Transverse colon (tissue), 4 donors: ENCODE measurements around the gene INSYN2B. TPM values are rescaled to one million over a fixed set of nuclear protein-coding genes. Genes with fewer than 3 reads are reported as not detected.

Source experiments
- DNase-seq: peaks from one replicate; pipeline ENCODE4 v3.0.0-alpha.2; 2019
- H3K27ac ChIP-seq, 4 donors: fragments of 200-600 bp; sonication (generic); 2 replicates each; pipeline ENCODE4 v1.5.1; 2016 to 2018; ENCODE audit warnings: inconsistent platforms in 4 of 4
- H3K27me3 ChIP-seq: fragments of 200-600 bp; sonication (generic); 2 replicates; pipeline ENCODE4 v1.5.1; 2017; ENCODE audit warnings: inconsistent platforms
- H3K36me3 ChIP-seq, 4 donors: fragments of 200-600 bp; sonication (generic); 2 replicates each; pipeline ENCODE4 v1.5.1; 2017 to 2019; ENCODE audit warnings: inconsistent platforms in 4 of 4
- H3K4me1 ChIP-seq, 4 donors: fragments of 200-600 bp; sonication (generic); 2 replicates each; pipeline ENCODE4 v1.5.1; 2017 to 2020; ENCODE audit warnings: inconsistent platforms in 4 of 4
- H3K4me3 ChIP-seq, 4 donors: fragments of 200-600 bp; sonication (generic); 1 replicate in 1 of 4; 2 replicates in 3 of 4; pipeline versions ENCODE4 v1.5.1 to v1.6.1; 2017 to 2019; ENCODE audit warnings: inconsistent platforms in 4 of 4
- H3K9me3 ChIP-seq, 2 donors: fragments of 200-600 bp; sonication (generic); 2 replicates each; pipeline ENCODE4 v1.5.1; 2017 to 2019; ENCODE audit warnings: inconsistent platforms in 2 of 2
- CTCF ChIP-seq, 5 experiments: fragments of 200-600 bp in 3 of 5; fragments of 450-650 bp in 2 of 5; sonication (generic) in 3 of 5; IDR thresholded peaks; 1 replicate in 2 of 5; 2 replicates in 3 of 5; pipeline ENCODE4 v1.5.1; 2016 to 2017; ENCODE audit warnings: antibody characterized with exemption in 5 of 5, inconsistent platforms in 3 of 5, mild to moderate bottlenecking in 2 of 5, moderate library complexity in 1 of 5
- EP300 ChIP-seq: sonication (generic); formaldehyde crosslinking; IDR thresholded peaks from one replicate; pipeline ENCODE4 v1.6.1; 2017; ENCODE audit warnings: antibody characterized with exemption, low read depth
- POLR2A ChIP-seq: fragments of 450-650 bp; IDR thresholded peaks from one replicate; pipeline ENCODE4 v1.6.1; 2016; ENCODE audit warnings: antibody characterized with exemption, mild to moderate bottlenecking, moderate library complexity
- POLR2AphosphoS5 ChIP-seq, 3 donors: sonication (generic); formaldehyde crosslinking; IDR thresholded peaks; one replicate each; pipeline ENCODE4 v1.6.1; 2016; ENCODE audit warnings: antibody characterized with exemption in 3 of 3
- WGBS, 2 donors: methylation state at CpG; one replicate each; pipeline ENCODE4 v1.1.5; 2018; ENCODE audit warnings: low coverage in 1 of 2; 5-methylcytosine and 5-hydroxymethylcytosine counted together
- in situ Hi-C, 4 donors: fragments of 200-750 bp; cut with MboI; loops; one replicate each; pipeline versions ENCODE4 v1.15.0 to v1.15.1; 2017; ENCODE audit warnings: low sequenced_read_pairs in 3 of 4, low pct_ligation_motif_present in 1 of 4, low pct_unique_long_range_greater_than_20kb in 1 of 4
- intact Hi-C: fragments of 100-400 bp; cut with DNase I; formaldehyde crosslinking; loops from one replicate; pipeline ENCODE4 v1.15.1; 2023; ENCODE audit warnings: low total_unique reads
- total RNA-seq, 4 donors: library from RNA; depleted of rRNA; stranded (reverse); fragments of >200 nt; gene quantifications; one replicate each; pipeline ENCODE4 v1.1.0, GENCODE V29; 2016

The INSYN2B gene
- total RNA-seq, 4 donors from 2014 or later, result not detected

DNA sequence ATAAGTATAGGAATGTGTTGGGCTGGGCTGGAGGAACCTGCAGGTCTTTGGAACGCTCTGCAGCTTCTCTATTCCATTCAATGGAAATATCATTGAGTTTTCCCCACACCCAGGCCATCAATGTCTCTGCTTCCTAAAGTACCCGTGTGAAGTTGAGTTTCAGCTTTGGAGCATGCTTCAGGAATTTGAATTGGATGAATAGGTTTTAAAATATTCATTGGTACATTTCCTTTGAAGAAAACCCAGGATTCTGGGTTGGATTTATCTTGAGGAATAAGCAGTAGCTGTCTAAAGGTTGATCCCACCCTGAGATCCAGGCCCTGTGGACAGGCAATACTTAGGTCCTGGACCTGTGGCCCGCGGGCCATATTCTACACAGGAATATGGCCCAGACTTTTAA is 37.3 kb downstream of the INSYN2B start:
- TF ChIP-seq EP300 (no peak), CTCF (IDR thresholded peaks at IDR 0.05) (no peak), POLR2AphosphoS5 (IDR thresholded peaks at IDR 0.05) (no peak), POLR2A (no peak)
- in situ Hi-C loops, result no loop called here
- DNase-seq, result no peak
- H3K27me3 ChIP-seq, result no peaks in the 10 kb centered on the region
- H3K27ac ChIP-seq, result no peak overlapping the region
- no peaks in the 10 kb centered on the region for H3K9me3 ChIP-seq
- no peaks in the 10 kb centered on the region for H3K36me3 ChIP-seq
- 81 to 94% methylated on average over 3 to 4 of the region's 4 CpGs for WGBS, 2 donors
- no peaks in the 10 kb centered on the region for H3K4me1 ChIP-seq
- no peak overlapping the region for H3K4me3 ChIP-seq
- intact Hi-C loops, result no loop called here

- in situ Hi-C loops, result no loop called here
- no peaks in the 10 kb centered on the region for H3K36me3 ChIP-seq
- no peak overlapping the region for H3K27ac ChIP-seq
- H3K27me3 ChIP-seq, result no peaks in the 10 kb centered on the region
- no peaks in the 10 kb centered on the region for H3K4me1 ChIP-seq
- TF ChIP-seq POLR2AphosphoS5 (IDR thresholded peaks at IDR 0.05) (no peak), CTCF (IDR thresholded peaks at IDR 0.05) (no peak), POLR2A (no peak), EP300 (no peak)
- H3K9me3 ChIP-seq, result no peaks in the 10 kb centered on the region
- 46% methylated on average over 1 of the region's 1 CpG; no CpG with 5 or more reads in 1 of the 2 donors for WGBS, 2 donors
- intact Hi-C loops, result no loop called here
- H3K4me3 ChIP-seq, result no peak overlapping the region
- no peak for DNase-seq
Measured at GRCh38 chr5:169942181-169942580, 38.1 kb downstream of the INSYN2B start.

- no peaks in the 10 kb centered on the region for H3K4me1 ChIP-seq
- intact Hi-C loops (no loop called here), in situ Hi-C loops (no loop called here)
- 82% methylated on average over 7 of the region's 7 CpGs; no CpG with 5 or more reads in 1 of the 2 donors for WGBS, 2 donors
- H3K27ac ChIP-seq, result no peak overlapping the region
- H3K4me3 ChIP-seq, result no peak overlapping the region
- H3K9me3 ChIP-seq, result no peaks in the 10 kb centered on the region
- H3K27me3 ChIP-seq, result no peaks in the 10 kb centered on the region
- no peak for TF ChIP-seq EP300
- no peak for TF ChIP-seq POLR2AphosphoS5 (IDR thresholded peaks at IDR 0.05)
- TF ChIP-seq CTCF (IDR thresholded peaks at IDR 0.05), result no peak
- no peak for TF ChIP-seq POLR2A
- DNase-seq, result no peak
- no peaks in the 10 kb centered on the region for H3K36me3 ChIP-seq
Measured at GRCh38 chr5:169941542-169941941, 38.8 kb downstream of the INSYN2B start.

- Histone ChIP-seq H3K4me1 (no peaks in the 10 kb centered on the region), H3K27me3 (no peaks in the 10 kb centered on the region), H3K4me3 (no peak overlapping the region), H3K36me3 (no peaks in the 10 kb centered on the region), H3K9me3 (no peaks in the 10 kb centered on the region), H3K27ac (no peak overlapping the region)
- DNase-seq, result no peak
- TF ChIP-seq POLR2AphosphoS5 (IDR thresholded peaks at IDR 0.05) (no peak), POLR2A (no peak), CTCF (IDR thresholded peaks at IDR 0.05) (no peak), EP300 (no peak)
- in situ Hi-C loops, result no loop called here
- 73 to 83% methylated on average over 2 of the region's 2 CpGs for WGBS, 2 donors
- intact Hi-C loops, result no loop called here
Measured at GRCh38 chr5:169939731-169940130, 40.6 kb downstream of the INSYN2B start.
